ENCODE results near the gene SPOCK2. TPM values are rescaled to one million over a fixed set of nuclear protein-coding genes. Genes with fewer than 3 reads are reported as not detected.

SPOCK2 gene
- total RNA-seq, 2 experiments from 2014 or later, result 976 to 998 TPM

DNA sequence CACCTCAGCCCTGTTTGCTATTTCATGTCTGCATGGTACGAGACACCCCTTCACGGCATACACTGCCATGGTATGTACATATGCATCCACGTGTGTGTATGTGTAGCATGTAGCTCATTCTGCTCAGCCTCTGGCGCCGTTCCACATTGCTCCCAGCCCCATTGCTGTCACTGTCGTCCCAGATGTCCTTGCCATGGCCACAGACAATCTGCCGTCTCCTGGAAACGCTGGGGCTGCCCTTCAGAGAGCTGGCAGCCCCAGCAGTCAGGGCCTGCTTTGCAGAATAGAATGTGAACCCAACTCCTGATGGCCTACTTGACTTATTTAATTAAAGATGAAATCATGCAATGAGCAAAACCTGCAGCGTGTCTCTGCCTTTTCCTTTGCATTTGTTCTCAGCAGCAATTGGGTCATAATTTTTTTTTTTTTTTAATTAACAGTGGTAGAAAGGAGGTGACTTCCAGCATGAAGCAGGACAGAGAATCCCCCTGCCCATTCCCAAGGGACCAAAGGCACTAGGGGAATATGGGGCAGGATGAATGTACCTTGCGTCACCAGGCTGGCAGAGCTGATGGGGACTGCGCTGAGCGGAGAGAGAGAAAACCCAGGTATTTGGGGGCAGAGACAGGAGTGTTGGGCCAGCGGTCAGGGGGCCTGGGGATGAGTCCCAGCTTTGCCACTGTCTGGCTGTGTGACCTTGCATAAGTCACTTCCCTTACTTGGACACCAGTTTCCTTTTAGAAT lies 75.0 kb downstream of the SPOCK2 start:
- no peak for TF ChIP-seq CTCF (IDR thresholded peaks at IDR 0.05)
- Mint-ChIP-seq H3K9me3 (no peaks in the 10 kb centered on the region), H3K27ac (no peak overlapping the region), H3K36me3 (ENCODE audit: low read depth) (no peaks in the 10 kb centered on the region), H3K4me3 (no peak overlapping the region), H3K4me1 (ENCODE audit: low read depth) (no peaks in the 10 kb centered on the region), H3K27me3 (no peaks in the 10 kb centered on the region)
- peaks cover 0 to under 1% of the 10 kb centered on the region in 2 experiments for H3K9me3 ChIP-seq (ENCODE audit: control insufficient read depth in 1 of 2, insufficient read depth in 1 of 2, low read length in 2 of 2)
- no peak overlapping the region for H3K4me3 ChIP-seq (ENCODE audit: low read length)
- ATAC-seq (ENCODE audit: poor library complexity) (no peak), DNase-seq (no peak)
- no peaks in the 10 kb centered on the region for H3K4me1 ChIP-seq (ENCODE audit: insufficient read depth, low read length)
- H3K27me3 ChIP-seq (ENCODE audit: control insufficient read depth in 1 of 2, insufficient read depth in 2 of 2, low read length in 2 of 2), result no peaks in the 10 kb centered on the region
- H3K27ac ChIP-seq (ENCODE audit: low read depth in 1 of 2, low read length in 2 of 2), result no peak overlapping the region
- H3K36me3 ChIP-seq (ENCODE audit: insufficient read depth, low read length), result no peaks in the 10 kb centered on the region
- intact Hi-C loops (cut with DNase I, micrococcal nuclease), result no loop called here
- CTCF ChIA-PET, result no interaction called here
- POLR2A ChIA-PET, result no interaction called here

DNA sequence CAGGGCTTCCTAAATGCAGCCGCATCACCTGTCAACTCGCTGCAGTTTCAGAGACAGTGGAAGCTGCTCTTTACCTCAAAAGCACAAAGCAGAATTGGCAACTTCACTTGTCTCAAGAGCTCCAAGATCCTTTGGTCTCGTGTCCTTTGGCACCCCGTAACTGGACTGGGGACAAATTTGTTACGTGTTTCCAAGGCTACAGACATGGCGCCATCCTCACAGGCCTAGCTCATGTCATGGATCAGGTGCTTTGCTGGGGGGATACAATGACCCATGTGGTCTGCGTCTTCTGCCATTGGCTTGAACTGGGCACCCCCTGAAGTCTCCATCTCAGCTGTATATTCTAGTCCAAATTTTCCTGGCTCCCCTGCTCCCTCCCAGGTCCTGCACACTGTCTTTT lies 75.6 kb downstream of the SPOCK2 start:
- ATAC-seq (ENCODE audit: poor library complexity) (no peak), DNase-seq (no peak)
- Histone ChIP-seq H3K27me3 (ENCODE audit: control insufficient read depth in 1 of 2, insufficient read depth in 2 of 2, low read length in 2 of 2) (no peaks in the 10 kb centered on the region), H3K36me3 (ENCODE audit: insufficient read depth, low read length) (no peaks in the 10 kb centered on the region), H3K9me3 (ENCODE audit: control insufficient read depth in 1 of 2, insufficient read depth in 1 of 2, low read length in 2 of 2) (peaks cover 0 to 6% of the 10 kb centered on the region in 2 experiments), H3K4me3 (ENCODE audit: low read length) (no peak overlapping the region), H3K4me1 (ENCODE audit: insufficient read depth, low read length) (no peaks in the 10 kb centered on the region), H3K27ac (ENCODE audit: low read depth in 1 of 2, low read length in 2 of 2) (no peak overlapping the region)
- Mint-ChIP-seq H3K4me3 (no peak overlapping the region), H3K9me3 (no peaks in the 10 kb centered on the region), H3K4me1 (ENCODE audit: low read depth) (no peaks in the 10 kb centered on the region), H3K27ac (no peak overlapping the region), H3K27me3 (no peaks in the 10 kb centered on the region), H3K36me3 (ENCODE audit: low read depth) (no peaks in the 10 kb centered on the region)
- TF ChIP-seq CTCF (IDR thresholded peaks at IDR 0.05), result no peak
- CTCF ChIA-PET, result no interaction called here
- intact Hi-C loops (cut with DNase I, micrococcal nuclease), result no loop called here
- POLR2A ChIA-PET, result interaction anchor here (0.6 kb wide), 1 partner anchor 119 kb away, joined by 3 read pairs; no protein-coding TSS in a partner anchor

GRCh38 chr10:72011976-72012512 lies 76.3 kb downstream of the SPOCK2 start:
- no peaks in the 10 kb centered on the region for H3K36me3 Mint-ChIP-seq (ENCODE audit: low read depth)
- H3K36me3 ChIP-seq (ENCODE audit: insufficient read depth, low read length), result no peaks in the 10 kb centered on the region
- intact Hi-C loops (cut with DNase I, micrococcal nuclease), result no loop called here
- H3K27me3 Mint-ChIP-seq, result no peaks in the 10 kb centered on the region
- H3K4me3 ChIP-seq (ENCODE audit: low read length), result no peak overlapping the region
- H3K4me1 Mint-ChIP-seq (ENCODE audit: low read depth), result no peaks in the 10 kb centered on the region
- no peaks in the 10 kb centered on the region for H3K4me1 ChIP-seq (ENCODE audit: insufficient read depth, low read length)
- H3K9me3 ChIP-seq (ENCODE audit: control insufficient read depth in 1 of 2, insufficient read depth in 1 of 2, low read length in 2 of 2), result peaks cover 0 to 13% of the 10 kb centered on the region in 2 experiments
- H3K9me3 Mint-ChIP-seq, result no peaks in the 10 kb centered on the region
- no peak for TF ChIP-seq CTCF (IDR thresholded peaks at IDR 0.05)
- ATAC-seq (ENCODE audit: poor library complexity) (no peak), DNase-seq (no peak)
- ChIA-PET POLR2A (no interaction called here), CTCF (no interaction called here)
- no peaks in the 10 kb centered on the region for H3K27me3 ChIP-seq (ENCODE audit: control insufficient read depth in 1 of 2, insufficient read depth in 2 of 2, low read length in 2 of 2)
- H3K27ac Mint-ChIP-seq, result no peak overlapping the region
- H3K27ac ChIP-seq (ENCODE audit: low read depth in 1 of 2, low read length in 2 of 2), result no peak overlapping the region
- H3K4me3 Mint-ChIP-seq, result no peak overlapping the region

All from CD4-positive, alpha-beta T cell (primary cell).